Right renal pelvis (tissue), 4 donors: ENCODE measurements around the gene LYZL4. TPM values are rescaled to one million over a fixed set of nuclear protein-coding genes. Genes with fewer than 3 reads are reported as not detected.

Source experiments
- DNase-seq, 4 donors: peaks; one replicate each; pipeline ENCODE4 v3.0.0-alpha.2; 2013; ENCODE audit warnings: low read depth in 4 of 4, low spot score in 3 of 4, missing footprints in 1 of 4
- polyA plus RNA-seq, 4 donors: library from polyadenylated mRNA; unstranded; fragments of 120-200 nt; gene quantifications; one replicate each; pipeline ENCODE4 v1.2.1, GENCODE V29; 2013; ENCODE audit not compliant: insufficient read length in 4 of 4

LYZL4 gene
- polyA plus RNA-seq, 4 donors, result not detected

- no peak for DNase-seq
These were observed 20.5 kb upstream of the LYZL4 start for GRCh38 chr3:42430781-42431532.

- DNase-seq, result no peak
These were observed 18.4 kb upstream of the LYZL4 start for GRCh38 chr3:42428830-42429229.

DNA sequence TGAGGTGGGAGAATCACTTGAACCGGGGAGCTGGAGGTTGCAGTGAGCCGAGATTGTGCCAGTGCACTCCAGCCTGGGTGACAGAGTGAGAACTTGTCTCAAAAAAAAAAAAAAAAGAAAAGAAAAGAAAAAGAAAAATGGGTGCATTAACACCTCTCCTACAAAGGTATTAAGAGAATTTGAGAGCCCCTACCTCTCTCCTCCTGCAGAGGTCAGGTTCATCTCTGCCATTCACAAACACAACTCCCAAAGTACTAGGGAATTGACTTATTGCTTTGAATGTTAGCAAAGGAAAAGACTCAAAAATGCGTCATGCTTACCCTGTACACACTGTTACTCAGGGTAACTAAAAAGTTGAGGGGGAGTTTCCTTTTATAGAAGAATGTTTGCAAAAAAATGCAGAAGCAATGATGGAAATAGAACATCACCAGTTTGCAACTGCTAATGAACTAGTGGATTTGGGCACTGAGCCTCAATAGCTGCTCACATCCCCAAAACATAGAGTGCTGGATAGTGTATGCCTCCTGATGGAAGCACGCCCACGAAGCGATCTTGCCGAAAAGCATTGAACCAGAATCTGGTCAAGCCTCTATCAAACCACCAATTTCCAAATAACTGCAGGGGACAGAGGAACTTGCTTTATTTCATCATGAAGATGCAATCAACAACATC is 15.5 kb upstream of the LYZL4 start:
- DNase-seq, result no peak

- no peak for DNase-seq
These were observed 14.5 kb upstream of the LYZL4 start for GRCh38 chr3:42424911-42425310.

DNA sequence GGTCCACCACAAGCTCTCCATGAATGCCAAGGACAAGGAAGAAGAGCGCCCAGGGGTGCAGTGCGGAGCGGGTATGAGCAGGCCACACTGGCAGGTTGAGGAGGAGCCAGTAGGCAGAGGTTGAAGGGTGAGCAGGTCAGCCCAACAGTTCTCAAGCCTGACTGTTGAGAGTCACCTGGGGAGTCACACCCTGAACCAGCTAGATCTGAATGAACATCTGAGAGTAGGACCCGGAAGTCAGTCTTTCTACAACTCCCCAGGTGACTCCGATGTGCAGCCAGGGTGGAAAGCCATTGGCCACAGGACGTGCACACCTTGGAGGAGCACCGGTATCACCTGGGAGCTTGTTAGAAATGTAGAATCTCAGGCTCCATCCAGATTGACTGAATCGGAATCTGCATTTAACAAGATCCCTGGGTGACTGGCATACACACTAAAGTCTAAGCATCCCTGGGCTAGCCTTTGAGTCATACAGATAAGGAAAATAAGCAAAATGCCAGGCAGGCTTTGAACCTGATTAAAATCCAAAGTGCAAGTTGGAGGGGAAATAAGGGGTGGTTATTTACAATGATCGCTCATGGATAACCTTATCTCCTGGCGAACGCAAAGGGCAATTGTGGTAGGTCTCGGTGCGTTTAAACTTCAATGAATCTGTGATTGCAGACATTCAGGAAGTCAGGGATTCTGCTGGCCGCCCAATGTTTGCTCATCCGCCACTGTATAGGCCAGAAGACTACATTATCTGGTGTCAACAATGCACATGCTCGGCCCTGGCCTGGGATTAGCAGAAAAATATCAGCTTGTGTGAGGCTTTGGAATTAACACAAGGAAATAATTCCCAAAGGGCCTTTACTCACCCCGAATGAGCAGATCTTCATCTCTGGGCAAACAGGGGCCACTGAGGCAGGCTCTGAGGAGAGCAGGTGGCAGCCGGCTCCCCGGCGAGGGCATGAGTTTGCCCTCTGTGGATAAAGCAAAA is 11.7 kb upstream of the LYZL4 start:
- no peak for DNase-seq

GRCh38 chr3:42419563-42419962 is 9.2 kb upstream of the LYZL4 start:
- no peak for DNase-seq

GRCh38 chr3:42412526-42413155 is 2.2 kb upstream of the LYZL4 start:
- no peak for DNase-seq

- no peak for DNase-seq
These were observed 1.0 kb upstream of the LYZL4 start for GRCh38 chr3:42411429-42411828.

- no peak for DNase-seq
These were observed 2.3 kb downstream of the LYZL4 start for GRCh38 chr3:42408156-42408555.

- DNase-seq, result no peak
These were observed 3.5 kb downstream of the LYZL4 start for GRCh38 chr3:42406727-42407450.

GRCh38 chr3:42405857-42406256 is 4.6 kb downstream of the LYZL4 start:
- no peak for DNase-seq

GRCh38 chr3:42403737-42404136 is 6.7 kb downstream of the LYZL4 start:
- no peak for DNase-seq

- DNase-seq, result no peak
These were observed 7.9 kb downstream of the LYZL4 start for GRCh38 chr3:42402394-42403096.

DNA sequence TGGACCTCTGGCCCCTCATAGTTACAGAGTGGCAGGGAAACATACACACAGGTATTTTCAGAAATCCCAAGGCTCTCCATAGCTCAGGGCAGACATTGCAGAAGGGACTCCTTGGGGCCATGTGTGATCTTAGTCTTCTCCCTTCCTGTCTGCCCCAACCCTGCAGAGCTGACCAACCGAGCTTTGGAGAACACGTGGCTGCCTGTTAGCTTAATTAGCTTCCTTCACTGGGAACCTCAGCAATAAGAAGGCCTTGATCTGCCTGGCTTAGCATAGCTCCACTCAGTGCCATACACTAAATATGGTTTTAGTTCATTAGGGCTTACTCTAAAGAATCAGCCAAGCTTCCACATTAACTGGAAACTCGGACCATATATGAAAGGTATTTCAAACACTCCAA is 12.3 kb downstream of the LYZL4 start:
- DNase-seq, result no peak

- no peak for DNase-seq
These were observed 12.8 kb downstream of the LYZL4 start for GRCh38 chr3:42397644-42398043.

- no peak for DNase-seq
These were observed 15.7 kb downstream of the LYZL4 start for GRCh38 chr3:42394579-42395288.

GRCh38 chr3:42387802-42388651 is 22.4 kb downstream of the LYZL4 start:
- DNase-seq, result no peak

DNA sequence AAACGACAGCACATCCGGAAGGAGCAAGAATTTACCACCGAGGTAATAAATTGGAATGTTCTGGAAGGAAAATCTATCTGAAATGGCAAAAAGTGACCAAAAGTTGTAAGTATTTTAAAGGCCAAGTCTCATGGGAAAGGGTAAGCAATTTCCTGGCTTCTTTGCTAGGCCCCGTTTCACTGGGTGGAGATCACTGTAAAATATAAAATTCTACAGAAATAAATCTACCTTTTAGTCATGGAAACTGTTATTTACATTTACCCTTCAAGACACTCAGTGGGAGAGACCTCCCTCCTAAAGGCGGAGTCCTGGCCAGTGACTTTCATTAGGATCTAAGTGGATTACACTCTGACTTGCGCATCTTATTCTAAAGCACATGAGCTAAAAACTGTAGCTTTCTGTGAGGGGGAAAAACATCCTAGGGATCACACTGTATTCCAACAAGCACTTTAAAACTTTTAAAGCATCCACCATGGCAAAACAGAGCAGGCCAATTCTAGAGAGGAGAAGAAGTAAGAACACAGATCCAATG is 28.8 kb downstream of the LYZL4 start:
- no peak for DNase-seq
